LHCN-M2 (cell line): ENCODE measurements around the gene MANBA. TPM values are rescaled to one million over a fixed set of nuclear protein-coding genes. Genes with fewer than 3 reads are reported as not detected.
"Not testable (repeated sequence)": the region's sequence is repeated elsewhere in the genome, so short reads cannot be mapped to it uniquely, and the experiment has no call there.

ENCODE experiments used
- DNase-seq: peaks from one replicate; pipeline ENCODE4 v3.0.0-alpha.2; 2012; ENCODE audit warnings: low read depth
- total RNA-seq: library from RNA; depleted of rRNA; stranded (reverse); fragments of >200 nt; gene quantifications from 2 replicates; pipeline ENCODE4 v1.2.3, GENCODE V29; 2014

MANBA gene
- total RNA-seq, 1 experiment from 2014 or later: 24.4 TPM

- no peak for DNase-seq
Measured at GRCh38 chr4:102761906-102762305, 1.1 kb upstream of the MANBA start.

DNA sequence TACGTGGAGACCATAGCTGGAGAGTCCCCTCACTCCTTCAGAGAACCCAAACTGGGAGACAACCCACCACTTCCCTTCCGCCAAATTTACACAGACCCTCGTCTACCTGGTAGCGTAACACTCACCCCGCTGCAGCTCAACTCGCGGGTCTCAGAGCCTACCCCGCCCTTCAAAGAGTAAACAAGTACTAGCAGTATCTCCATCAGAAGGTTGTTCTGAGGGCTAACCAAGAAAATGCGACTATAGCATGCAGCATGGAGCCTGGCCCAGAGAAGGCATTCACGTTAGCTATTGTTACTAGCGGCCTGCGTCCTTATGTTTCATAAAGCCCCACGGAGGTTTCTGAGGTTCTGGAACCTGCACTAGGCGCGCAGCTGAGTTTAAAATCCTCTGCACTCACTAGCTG lies 531 bp upstream of the MANBA start:
- no peak for DNase-seq

DNA sequence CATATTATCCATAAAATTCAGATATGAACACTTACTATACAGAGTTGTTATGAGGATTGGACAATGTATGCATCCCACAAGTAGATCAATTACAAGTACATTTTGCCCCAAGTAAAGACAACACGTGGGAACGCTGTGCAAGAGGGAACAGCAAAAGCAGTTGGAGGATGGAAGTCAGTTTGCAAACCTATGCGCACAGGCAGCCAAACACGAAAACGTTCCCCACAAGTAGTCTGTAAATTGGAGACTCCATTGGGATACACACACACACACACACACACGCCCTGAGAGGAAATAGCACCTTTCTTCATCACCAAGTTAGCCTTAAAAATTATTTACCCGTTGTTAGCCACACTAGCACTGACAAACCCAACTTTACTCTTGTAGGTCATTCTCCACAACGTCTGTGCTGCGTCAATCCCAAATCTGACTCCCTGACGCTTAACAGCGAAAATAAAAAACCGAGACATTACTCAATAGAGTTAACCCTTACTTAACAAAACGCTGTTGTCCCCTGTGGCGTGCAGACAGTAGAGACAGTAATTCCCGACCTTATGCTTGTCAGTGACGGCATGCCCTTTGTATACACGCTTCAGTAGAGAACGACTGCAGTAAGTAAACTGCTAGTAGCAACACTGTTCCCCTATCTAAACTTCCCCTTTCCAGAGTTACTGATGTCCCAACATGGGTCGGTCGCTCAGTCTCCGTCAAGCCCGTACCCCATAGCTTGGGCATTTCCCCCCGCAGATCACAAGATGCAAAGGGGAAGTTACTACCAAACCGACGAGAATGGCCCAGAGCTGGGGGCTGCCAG lies 730 bp downstream of the MANBA start:
- DNase-seq: peak; percentile 54

- DNase-seq: no peak
Measured at GRCh38 chr4:102758241-102759160, 2.3 kb downstream of the MANBA start.

- DNase-seq: no peak
Measured at GRCh38 chr4:102757681-102758080, 3.1 kb downstream of the MANBA start.

GRCh38 chr4:102754044-102754443 lies 6.7 kb downstream of the MANBA start:
- peak; percentile 9 for DNase-seq

GRCh38 chr4:102751941-102752340 lies 8.8 kb downstream of the MANBA start:
- no peak for DNase-seq

- not testable (repeated sequence) for DNase-seq
Measured at GRCh38 chr4:102743352-102743751, 17.4 kb downstream of the MANBA start.

DNA sequence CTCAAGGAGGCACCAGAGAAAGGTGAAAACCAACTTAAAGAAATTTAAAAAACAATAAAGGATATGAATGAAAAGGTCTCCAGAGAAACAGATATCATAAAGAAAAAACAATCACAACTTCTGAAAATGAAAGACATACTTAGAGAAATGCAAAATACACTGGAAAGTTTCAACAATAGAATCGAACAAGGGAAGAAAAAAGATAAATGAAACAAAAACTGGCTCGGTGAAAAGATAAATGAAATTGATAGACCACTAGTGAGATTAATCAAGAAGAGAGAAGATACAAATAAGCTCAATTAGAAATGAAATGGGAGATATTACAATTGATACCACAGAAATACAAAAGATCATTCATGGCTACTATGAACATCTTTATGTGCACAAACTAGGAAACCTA lies 22.0 kb downstream of the MANBA start:
- DNase-seq: not testable (repeated sequence)

DNA sequence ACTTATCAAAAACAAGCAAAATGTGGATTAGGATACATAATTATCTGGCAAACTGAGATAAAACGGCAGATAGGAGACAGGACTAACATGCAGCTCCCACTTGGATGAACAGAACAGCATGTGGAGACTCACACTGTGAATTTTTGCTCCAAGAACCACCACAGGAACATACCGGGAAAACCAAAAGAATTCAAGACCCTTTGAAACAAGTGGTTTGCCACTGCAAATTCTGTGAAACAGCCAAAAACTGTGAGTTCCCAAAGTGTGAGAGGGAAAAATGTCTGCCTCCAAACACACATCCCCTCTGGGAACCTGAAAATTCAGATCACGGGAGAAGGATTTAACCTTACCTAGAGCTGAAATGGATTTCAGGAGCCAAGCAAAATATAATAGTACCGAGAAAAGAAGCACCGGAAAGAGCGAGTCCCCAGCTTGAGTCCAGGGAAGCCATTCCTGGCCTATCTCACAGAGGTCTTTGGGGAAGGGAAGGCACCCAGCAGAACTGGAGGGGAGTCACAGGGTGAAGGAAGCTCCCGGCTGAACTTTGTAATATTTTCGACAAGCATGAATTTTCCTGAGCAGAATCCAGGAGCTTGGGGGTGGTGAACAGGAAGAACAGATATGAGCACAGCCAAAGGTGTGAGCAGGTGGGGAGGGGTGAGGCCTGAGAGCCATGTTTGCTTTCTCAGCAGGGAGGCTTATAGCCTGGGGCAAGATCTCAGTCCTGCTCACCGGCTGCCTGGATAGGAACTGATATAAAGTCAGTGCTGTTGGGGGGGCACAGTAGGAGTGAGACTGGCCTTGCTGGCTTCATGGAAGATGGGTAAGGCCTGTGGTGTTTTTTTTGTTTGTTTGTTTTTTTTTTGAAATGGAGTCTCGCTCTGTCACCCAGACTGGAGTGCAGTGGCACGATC lies 23.9 kb downstream of the MANBA start:
- DNase-seq: no peak

GRCh38 chr4:102735582-102735981 lies 25.2 kb downstream of the MANBA start:
- DNase-seq: no peak

DNA sequence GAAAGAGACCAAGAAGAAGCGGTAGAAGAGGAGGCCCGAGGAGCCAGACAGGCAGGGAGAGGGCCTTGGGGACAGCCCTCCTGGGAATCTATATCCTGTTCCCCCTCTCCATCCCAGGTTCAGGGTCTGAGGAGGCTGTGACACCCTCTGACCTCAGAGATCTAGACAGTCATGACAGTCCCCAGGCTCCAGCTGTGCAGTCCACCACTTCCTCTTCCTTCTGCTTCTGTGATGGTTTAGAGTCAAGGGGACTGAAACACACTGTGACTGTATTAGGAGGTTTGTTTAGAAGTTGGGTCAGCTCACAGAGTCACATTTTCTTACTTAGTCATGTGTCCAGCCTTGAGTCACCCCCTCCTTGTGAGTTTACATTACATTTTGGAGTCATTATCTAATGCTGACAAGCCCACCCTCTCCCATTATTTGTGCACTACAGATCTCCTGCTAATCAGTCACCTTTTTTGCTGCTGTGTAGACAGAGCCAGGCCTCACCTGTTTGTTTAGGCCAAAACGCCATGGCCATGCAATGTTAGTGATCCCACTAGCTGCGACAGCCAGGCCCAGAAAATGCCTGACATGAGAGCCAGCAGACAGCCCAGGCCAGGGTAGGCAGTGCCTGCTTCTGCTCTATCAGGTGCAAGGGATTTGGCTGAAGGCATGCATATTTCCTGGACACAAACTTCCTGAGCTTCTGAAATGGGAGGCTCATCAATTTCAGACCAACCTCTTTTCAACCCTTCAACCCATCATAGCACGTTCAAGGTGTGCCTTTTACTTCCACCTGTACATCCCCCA lies 26.0 kb downstream of the MANBA start:
- peak; percentile 47 for DNase-seq

DNA sequence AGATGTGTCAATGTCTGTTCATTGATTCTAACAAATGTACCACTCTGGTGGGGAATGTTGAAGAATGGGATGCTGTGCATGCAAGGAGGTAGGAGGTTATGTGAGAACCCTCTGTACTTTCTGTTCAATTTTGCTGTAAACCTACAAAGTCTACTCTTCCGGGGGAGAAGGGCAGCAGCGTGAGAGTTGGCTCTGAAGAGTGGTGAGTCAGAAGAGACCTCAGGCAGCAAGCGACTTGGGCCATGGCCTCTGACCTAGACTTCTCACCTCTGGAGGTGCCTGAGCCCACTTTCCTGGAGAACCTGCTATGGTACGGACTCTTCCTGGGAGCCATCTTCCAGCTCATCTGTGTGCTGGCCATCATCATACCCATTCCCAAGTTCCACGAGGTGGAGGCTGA lies 26.7 kb downstream of the MANBA start:
- DNase-seq: no peak

- DNase-seq: no peak
Measured at GRCh38 chr4:102733084-102733483, 27.7 kb downstream of the MANBA start.

DNA sequence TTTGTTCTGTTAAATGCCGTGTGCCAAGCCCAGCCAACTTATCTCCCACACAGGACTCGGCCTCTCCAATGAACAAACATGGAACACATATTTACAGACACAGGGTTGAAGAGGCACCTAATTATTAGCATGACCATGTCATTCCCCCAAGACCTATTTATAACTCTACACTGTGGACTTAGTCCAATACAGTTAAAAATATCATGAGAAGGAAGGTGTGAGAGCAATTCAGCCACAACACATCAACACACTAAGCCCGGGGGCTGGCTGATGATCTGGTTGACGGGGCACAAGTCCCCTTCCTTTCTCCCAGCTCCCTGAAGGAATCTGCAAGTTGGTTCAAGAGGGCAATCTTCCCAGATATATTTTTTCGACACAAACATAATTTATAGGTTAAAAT lies 28.1 kb downstream of the MANBA start:
- DNase-seq: no peak

DNA sequence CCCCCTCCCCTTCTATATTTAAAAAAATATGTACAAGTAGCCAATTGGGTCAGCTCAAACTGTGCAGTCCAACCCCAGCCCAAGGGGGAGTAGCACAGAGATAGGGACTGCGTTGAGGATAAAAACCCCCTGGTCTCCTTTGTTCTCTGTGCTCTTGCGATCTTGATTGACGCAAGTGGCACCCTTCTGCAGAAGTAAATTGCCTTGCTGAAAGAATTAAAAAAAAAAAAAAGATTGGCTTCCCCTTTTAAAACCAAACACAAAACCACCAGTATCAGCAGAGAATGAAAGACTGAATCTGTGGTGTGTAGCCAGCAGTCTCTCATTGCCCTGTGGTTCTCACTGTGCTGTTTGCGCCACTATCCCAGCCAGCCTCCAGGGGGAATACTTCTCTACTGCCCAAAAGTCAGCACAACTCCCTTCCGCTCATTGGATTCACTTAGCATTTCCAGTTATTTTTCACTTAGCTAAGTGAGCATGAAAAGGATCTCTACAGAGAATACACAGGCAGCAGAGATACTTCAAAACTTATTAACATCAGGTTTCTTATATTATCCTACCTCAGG lies 29.7 kb downstream of the MANBA start:
- no peak for DNase-seq

GRCh38 chr4:102729486-102729885 lies 31.3 kb downstream of the MANBA start:
- not testable (repeated sequence) for DNase-seq

- not testable (repeated sequence) for DNase-seq
Measured at GRCh38 chr4:102726919-102727318, 33.8 kb downstream of the MANBA start.

DNA sequence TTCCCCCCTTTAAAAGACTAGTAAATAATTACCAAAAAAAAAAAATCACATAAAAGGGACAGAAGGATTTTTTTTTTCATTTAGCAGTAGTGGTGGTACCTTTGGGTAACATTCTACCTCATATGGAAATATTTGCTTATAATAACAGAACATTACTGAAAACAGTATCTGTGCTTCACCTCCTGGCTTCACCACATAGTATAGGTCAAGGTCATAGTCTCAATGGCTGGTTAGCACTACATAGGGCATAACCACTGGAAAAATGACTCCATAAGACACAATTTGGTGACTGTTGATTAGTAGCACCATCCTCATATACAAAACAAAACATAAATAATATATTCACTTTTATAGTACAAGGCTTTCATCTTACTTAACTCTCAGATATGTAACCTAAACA lies 34.7 kb downstream of the MANBA start:
- DNase-seq: no peak

GRCh38 chr4:102725229-102725628 lies 35.5 kb downstream of the MANBA start:
- no peak for DNase-seq
